ENCODE measurements around the gene CYB5R3.
"Not testable (repeated sequence)": the region's sequence is repeated elsewhere in the genome, so short reads cannot be mapped to it uniquely, and the experiment has no call there.

The CYB5R3 gene

GRCh38 chr22:42596863-42597530, 52.2 kb downstream of the CYB5R3 start:
- Mint-ChIP-seq H3K9me3 (no peaks in the 10 kb centered on the region), H3K4me3 (no peak overlapping the region), H3K36me3 (peaks cover 51% of the 10 kb centered on the region), H3K4me1 (no peaks in the 10 kb centered on the region), H3K27ac (no peak overlapping the region), H3K27me3 (no peaks in the 10 kb centered on the region)
- DNase-seq, result no peak
- CTCF ChIA-PET, result interaction anchor here (1.1 to 1.2 kb wide), 2 partner anchors 14 to 160 kb away, joined by 3 read pairs; no protein-coding TSS in a partner anchor

DNA sequence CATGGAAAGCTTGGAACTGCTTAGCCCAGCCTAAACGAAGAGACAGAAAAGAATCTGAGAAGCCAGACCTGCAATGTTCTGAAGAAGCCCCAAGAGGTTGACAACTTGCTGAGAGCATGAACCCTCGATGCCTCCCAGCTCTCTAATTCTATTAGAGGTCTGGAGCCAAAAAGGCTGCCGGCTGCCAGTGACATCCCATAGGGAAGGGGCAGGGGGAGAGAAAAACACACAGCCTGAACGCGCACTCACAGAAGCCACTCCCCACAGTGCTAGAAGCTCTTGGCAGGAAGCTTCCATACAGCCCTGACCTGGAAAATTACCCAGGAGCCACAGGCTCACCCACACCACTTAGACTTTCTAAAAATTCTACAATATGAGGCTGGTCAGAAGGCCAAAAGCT, 52.9 kb downstream of the CYB5R3 start:
- H3K9me3 Mint-ChIP-seq, result no peaks in the 10 kb centered on the region
- CTCF ChIA-PET, result interaction anchor here (1.1 to 1.2 kb wide), 2 partner anchors 15 to 160 kb away, joined by 3 read pairs; no protein-coding TSS in a partner anchor
- no peaks in the 10 kb centered on the region for H3K4me1 Mint-ChIP-seq
- peaks cover 47% of the 10 kb centered on the region for H3K36me3 Mint-ChIP-seq
- no peaks in the 10 kb centered on the region for H3K27me3 Mint-ChIP-seq
- H3K4me3 Mint-ChIP-seq, result no peak overlapping the region
- H3K27ac Mint-ChIP-seq, result no peak overlapping the region
- DNase-seq, result no peak

DNA sequence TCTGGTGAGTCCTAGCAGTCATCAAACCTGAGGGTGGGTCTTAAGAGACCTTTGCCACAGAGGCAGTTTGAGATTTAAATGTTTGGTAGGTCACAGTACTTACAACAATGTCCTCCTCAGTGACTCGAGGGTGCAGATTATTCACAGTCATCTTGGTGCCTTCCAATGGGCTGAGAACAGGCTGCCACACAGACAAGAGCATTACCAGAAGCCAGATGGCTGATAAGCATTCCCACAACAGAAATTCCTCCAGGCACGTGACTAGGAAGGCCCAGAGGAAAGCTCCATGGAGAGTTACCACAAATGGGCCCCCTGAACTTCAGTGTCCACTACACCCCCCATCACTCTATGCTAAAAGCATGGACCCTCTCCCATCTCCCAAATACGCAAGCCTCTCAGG, 53.8 kb downstream of the CYB5R3 start:
- peaks cover 49% of the 10 kb centered on the region for H3K36me3 Mint-ChIP-seq
- no peak overlapping the region for H3K27ac Mint-ChIP-seq
- no peaks in the 10 kb centered on the region for H3K4me1 Mint-ChIP-seq
- H3K27me3 Mint-ChIP-seq, result no peaks in the 10 kb centered on the region
- DNase-seq, result no peak
- no peak overlapping the region for H3K4me3 Mint-ChIP-seq
- H3K9me3 Mint-ChIP-seq, result no peaks in the 10 kb centered on the region
- CTCF ChIA-PET, result no interaction called here

DNA sequence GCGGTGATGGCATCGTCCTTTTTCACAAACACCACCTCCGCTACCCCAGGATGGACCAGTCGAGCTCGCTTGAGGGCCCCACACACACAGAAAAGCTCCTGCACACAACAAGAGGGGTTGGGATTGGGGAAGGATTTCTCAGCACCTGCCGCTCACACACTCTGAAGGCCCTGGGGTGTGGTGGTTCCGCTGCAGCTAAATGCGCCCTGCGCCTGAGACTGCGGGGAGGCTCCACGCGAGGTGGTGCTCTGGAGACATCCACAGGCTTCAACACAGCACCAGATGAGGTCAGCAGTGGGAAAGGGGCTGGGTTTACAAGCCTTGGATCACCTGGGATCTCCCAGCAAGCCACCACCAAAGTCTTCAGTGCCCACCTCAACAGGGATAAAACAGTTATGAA, 57.2 kb downstream of the CYB5R3 start:
- H3K4me3 Mint-ChIP-seq, result no peak overlapping the region
- H3K27ac Mint-ChIP-seq, result peak overlapping the region; percentile 11
- CTCF ChIA-PET, result no interaction called here
- no peaks in the 10 kb centered on the region for H3K27me3 Mint-ChIP-seq
- H3K36me3 Mint-ChIP-seq, result peaks cover 41% of the 10 kb centered on the region
- H3K4me1 Mint-ChIP-seq, result no peaks in the 10 kb centered on the region
- H3K9me3 Mint-ChIP-seq, result no peaks in the 10 kb centered on the region
- no peak for DNase-seq

GRCh38 chr22:42587588-42588175, 61.5 kb downstream of the CYB5R3 start:
- no peaks in the 10 kb centered on the region for H3K9me3 Mint-ChIP-seq
- CTCF ChIA-PET, result no interaction called here
- peaks cover 42% of the 10 kb centered on the region for H3K36me3 Mint-ChIP-seq
- peaks cover 3% of the 10 kb centered on the region for H3K4me1 Mint-ChIP-seq
- DNase-seq, result no peak
- no peak overlapping the region for H3K27ac Mint-ChIP-seq
- H3K4me3 Mint-ChIP-seq, result no peak overlapping the region
- H3K27me3 Mint-ChIP-seq, result no peaks in the 10 kb centered on the region

DNA sequence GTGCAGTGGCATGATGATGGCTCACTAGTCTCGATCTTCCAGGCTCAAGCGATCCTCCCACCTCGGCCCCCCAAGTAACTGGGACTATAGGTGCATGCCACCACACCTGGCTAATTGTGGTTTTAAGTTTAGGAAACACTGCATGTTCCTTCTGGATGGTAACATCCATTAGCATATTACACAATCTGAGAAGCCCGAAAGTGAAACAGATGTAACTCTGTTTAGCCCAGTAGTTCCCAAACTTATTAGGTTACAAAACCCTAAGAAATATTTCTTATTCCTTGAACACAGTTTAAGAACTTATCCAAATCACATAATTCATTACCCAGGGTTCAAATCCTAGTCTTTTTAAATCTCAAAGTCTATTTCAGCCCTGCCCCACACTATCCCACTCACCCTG, 62.8 kb downstream of the CYB5R3 start:
- Mint-ChIP-seq H3K4me3 (no peak overlapping the region), H3K36me3 (peaks cover 43% of the 10 kb centered on the region), H3K9me3 (no peaks in the 10 kb centered on the region), H3K4me1 (peaks cover 9% of the 10 kb centered on the region), H3K27me3 (no peaks in the 10 kb centered on the region), H3K27ac (peak overlapping the region; percentile 25)
- no peak for DNase-seq
- CTCF ChIA-PET, result no interaction called here

GRCh38 chr22:42585096-42585495, 64.1 kb downstream of the CYB5R3 start:
- H3K27me3 Mint-ChIP-seq, result no peaks in the 10 kb centered on the region
- peaks cover 14% of the 10 kb centered on the region for H3K4me1 Mint-ChIP-seq
- H3K27ac Mint-ChIP-seq, result no peak overlapping the region
- H3K9me3 Mint-ChIP-seq, result no peaks in the 10 kb centered on the region
- CTCF ChIA-PET, result no interaction called here
- DNase-seq, result no peak
- H3K36me3 Mint-ChIP-seq, result peaks cover 41% of the 10 kb centered on the region
- H3K4me3 Mint-ChIP-seq, result no peak overlapping the region

GRCh38 chr22:42584364-42584940, 64.7 kb downstream of the CYB5R3 start:
- Mint-ChIP-seq H3K4me3 (no peak overlapping the region), H3K9me3 (no peaks in the 10 kb centered on the region), H3K4me1 (peaks cover 19% of the 10 kb centered on the region), H3K27ac (no peak overlapping the region), H3K36me3 (peaks cover 37% of the 10 kb centered on the region), H3K27me3 (no peaks in the 10 kb centered on the region)
- no peak for DNase-seq
- CTCF ChIA-PET, result no interaction called here

DNA sequence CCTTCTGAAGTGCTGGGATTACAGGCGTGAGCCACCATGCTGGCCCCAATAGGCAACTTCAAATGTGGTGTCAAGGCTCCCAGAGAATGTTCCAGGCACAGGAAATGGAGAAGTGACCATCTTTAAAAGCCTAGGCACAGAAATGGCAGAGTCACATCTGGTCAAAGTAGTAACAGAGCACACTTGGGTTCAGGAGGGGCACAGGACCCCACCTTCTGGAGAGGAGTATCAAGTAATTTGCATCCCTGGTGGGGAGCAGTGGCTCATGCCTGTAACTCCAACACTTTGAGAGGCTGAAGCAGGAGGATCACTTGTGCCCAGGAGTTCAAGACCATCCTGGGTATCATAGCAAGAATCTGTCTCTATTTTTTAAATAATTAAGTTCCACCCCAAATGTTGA, 66.2 kb downstream of the CYB5R3 start:
- DNase-seq, result no peak
- Mint-ChIP-seq H3K4me3 (no peak overlapping the region), H3K9me3 (no peaks in the 10 kb centered on the region), H3K4me1 (peaks cover 19% of the 10 kb centered on the region), H3K36me3 (peaks cover 40% of the 10 kb centered on the region), H3K27me3 (no peaks in the 10 kb centered on the region), H3K27ac (peak overlapping the region; percentile 33)
- CTCF ChIA-PET, result no interaction called here

GRCh38 chr22:42581762-42582716, 67.2 kb downstream of the CYB5R3 start:
- H3K4me3 Mint-ChIP-seq, result peak overlapping the region; percentile 98
- CTCF ChIA-PET, result no interaction called here
- no peaks in the 10 kb centered on the region for H3K9me3 Mint-ChIP-seq
- H3K36me3 Mint-ChIP-seq, result peaks cover 33% of the 10 kb centered on the region
- H3K27ac Mint-ChIP-seq, result peak overlapping the region; percentile 83
- peak; percentile 90 for DNase-seq
- peaks cover 19% of the 10 kb centered on the region for H3K4me1 Mint-ChIP-seq
- no peaks in the 10 kb centered on the region for H3K27me3 Mint-ChIP-seq

GRCh38 chr22:42581194-42581761, 67.9 kb downstream of the CYB5R3 start:
- H3K4me3 Mint-ChIP-seq, result peak overlapping the region; percentile 98
- H3K9me3 Mint-ChIP-seq, H3K27me3 Mint-ChIP-seq, CTCF ChIA-PET, DNase-seq: not testable (repeated sequence)
- H3K27ac Mint-ChIP-seq, result peak overlapping the region; percentile 94
- peaks cover 19% of the 10 kb centered on the region for H3K4me1 Mint-ChIP-seq
- H3K36me3 Mint-ChIP-seq, result peaks cover 26% of the 10 kb centered on the region

DNA sequence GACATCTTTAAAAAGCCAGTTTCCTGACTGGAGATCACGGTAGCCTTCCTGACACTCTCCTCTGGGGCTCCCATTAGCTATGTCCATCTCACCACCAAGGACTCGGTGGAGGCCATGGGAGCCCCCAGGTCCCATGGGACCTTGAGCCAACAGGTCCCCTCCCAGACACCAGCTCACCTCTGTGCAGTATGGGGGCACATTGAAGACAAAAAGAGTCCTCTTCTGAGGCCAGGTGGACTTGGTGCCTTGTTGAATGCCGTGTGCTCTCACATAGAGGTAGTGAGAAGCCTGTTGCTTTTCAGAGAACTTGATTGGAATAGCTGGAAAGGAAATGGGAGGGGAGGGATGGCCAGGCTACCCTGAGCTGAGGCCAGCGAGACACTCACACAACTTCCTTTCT, 69.2 kb downstream of the CYB5R3 start:
- H3K9me3 Mint-ChIP-seq, CTCF ChIA-PET: not testable (repeated sequence)
- H3K36me3 Mint-ChIP-seq, result peaks cover 21% of the 10 kb centered on the region

GRCh38 chr22:42577623-42578240, 71.5 kb downstream of the CYB5R3 start:
- Mint-ChIP-seq H3K4me1 (peaks cover 16% of the 10 kb centered on the region), H3K36me3 (peaks cover 15% of the 10 kb centered on the region), H3K9me3 (no peaks in the 10 kb centered on the region), H3K27me3 (no peaks in the 10 kb centered on the region), H3K27ac (no peak overlapping the region), H3K4me3 (no peak overlapping the region)
- DNase-seq, result no peak
- CTCF ChIA-PET, result no interaction called here

More for the DNA sequence above, 69.2 kb downstream of the CYB5R3 start:
- H3K27me3 Mint-ChIP-seq, DNase-seq, H3K27ac Mint-ChIP-seq: not testable (repeated sequence)
- Mint-ChIP-seq H3K4me1 (peaks cover 19% of the 10 kb centered on the region), H3K4me3 (peak overlapping the region; percentile 33)

DNA sequence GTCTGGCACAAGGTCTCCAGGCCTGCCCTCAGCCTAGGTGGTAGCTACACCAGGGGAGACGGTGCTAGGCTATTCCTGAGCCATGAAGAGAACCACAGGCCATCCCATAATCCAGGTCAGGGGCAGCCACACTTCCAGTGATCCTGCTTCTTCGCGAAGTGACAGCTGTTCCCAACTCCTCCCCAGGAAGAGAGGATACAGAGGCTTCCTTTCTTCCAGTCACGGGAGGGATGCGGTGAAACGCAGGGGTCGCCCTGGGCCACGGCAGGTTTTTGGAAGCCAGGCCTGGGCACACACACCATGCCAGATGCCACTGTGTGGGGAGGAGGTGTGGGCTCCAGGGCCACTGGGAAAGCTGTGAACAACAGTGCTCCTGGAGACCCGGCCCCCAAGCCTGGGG, 72.1 kb downstream of the CYB5R3 start:
- H3K4me3 Mint-ChIP-seq, DNase-seq, H3K27me3 Mint-ChIP-seq, H3K27ac Mint-ChIP-seq, H3K9me3 Mint-ChIP-seq, CTCF ChIA-PET: not testable (repeated sequence)
- Mint-ChIP-seq H3K4me1 (peaks cover 12% of the 10 kb centered on the region), H3K36me3 (peaks cover 14% of the 10 kb centered on the region)
